Measurements from ENCODE around the gene RGL1.

DNA sequence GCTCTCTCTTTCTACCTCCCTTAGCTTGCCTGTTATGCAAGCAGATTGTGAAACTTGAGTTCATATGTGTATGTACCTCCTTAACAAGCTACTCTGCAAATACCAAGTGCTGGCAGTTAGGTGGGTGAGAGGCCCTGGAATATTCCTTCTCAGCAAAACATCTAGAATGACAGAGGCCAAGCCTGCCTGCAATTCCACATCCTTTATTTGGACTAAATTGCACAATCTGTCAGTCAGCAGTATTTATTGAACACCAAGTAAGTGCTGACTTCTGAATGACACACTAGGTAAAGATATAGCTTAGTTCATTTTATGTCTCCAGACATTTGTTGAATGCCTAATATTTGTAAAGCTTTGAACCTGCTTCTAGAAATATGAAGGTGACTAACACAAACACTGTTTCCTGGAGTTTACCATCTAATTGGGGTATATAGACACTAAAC is 87.5 kb downstream of the RGL1 start:
- TF ChIP-seq, protein P1, sequence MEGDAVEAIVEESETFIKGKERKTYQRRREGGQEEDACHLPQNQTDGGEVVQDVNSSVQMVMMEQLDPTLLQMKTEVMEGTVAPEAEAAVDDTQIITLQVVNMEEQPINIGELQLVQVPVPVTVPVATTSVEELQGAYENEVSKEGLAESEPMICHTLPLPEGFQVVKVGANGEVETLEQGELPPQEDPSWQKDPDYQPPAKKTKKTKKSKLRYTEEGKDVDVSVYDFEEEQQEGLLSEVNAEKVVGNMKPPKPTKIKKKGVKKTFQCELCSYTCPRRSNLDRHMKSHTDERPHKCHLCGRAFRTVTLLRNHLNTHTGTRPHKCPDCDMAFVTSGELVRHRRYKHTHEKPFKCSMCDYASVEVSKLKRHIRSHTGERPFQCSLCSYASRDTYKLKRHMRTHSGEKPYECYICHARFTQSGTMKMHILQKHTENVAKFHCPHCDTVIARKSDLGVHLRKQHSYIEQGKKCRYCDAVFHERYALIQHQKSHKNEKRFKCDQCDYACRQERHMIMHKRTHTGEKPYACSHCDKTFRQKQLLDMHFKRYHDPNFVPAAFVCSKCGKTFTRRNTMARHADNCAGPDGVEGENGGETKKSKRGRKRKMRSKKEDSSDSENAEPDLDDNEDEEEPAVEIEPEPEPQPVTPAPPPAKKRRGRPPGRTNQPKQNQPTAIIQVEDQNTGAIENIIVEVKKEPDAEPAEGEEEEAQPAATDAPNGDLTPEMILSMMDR (IDR thresholded peaks at IDR 0.05): no peak
- no peak for TF ChIP-seq POLR2A (IDR thresholded peaks at IDR 0.05)
